SU-DHL-6 (cell line): ENCODE results near the gene C19orf44.

ENCODE experiments used
- EZH2phosphoT487 ChIP-seq: fragments of 200-600 bp; sonication (generic), shearing (Covaris generic); conservative IDR thresholded peaks from 2 replicates; pipeline ENCODE4 v1.6.1; 2018; ENCODE audit warnings: mild to moderate bottlenecking, antibody characterized with exemption, low read length, moderate library complexity, mixed read lengths
- TF ChIP-seq, protein P1 (sequence below): fragments of 200-600 bp; sonication (generic); IDR thresholded peaks from one replicate; pipeline ENCODE4 v1.5.1; 2017; ENCODE audit warnings: antibody characterized with exemption, mild to moderate bottlenecking, low read length, moderate library complexity; ENCODE audit not compliant: insufficient read depth, poor library complexity, severe bottlenecking

DNA sequence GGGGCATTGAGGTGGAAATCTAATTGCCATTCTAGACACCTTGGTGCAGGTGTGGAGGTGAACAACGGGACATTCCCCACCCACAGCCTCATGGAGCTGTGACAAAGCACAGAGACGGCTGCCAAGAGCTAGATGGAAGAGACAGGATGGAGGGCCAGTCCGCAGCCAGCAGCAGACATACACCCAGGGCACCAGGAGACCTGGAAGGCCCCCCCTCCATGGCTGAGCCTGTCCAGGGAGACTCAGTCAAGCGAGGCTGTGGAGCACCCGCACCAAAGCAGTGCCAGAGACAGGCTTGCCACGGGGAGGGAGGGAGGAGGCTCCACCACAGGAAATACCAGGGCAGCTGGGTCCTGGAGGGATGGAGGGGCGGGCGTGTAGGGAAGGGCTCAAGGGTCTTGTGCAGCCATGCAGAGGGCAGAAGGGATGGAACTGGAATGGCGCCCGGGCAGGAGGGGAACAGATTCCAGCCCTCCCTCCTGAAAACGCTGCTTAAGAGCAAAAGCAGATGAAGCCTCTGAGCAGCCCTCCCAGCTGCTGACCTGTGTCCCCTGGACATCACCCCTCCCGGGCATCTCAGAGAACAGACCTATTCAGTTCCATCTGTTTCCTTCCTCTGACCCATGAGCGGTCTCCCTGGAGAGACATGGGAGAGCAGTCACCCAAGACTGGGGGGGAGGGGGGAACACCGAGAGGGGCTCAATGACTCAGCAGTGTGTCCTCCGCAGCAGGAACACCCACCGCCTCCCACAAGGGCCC is 38.8 kb upstream of the C19orf44 start:
- no peak for TF ChIP-seq EZH2phosphoT487
- TF ChIP-seq, protein P1, sequence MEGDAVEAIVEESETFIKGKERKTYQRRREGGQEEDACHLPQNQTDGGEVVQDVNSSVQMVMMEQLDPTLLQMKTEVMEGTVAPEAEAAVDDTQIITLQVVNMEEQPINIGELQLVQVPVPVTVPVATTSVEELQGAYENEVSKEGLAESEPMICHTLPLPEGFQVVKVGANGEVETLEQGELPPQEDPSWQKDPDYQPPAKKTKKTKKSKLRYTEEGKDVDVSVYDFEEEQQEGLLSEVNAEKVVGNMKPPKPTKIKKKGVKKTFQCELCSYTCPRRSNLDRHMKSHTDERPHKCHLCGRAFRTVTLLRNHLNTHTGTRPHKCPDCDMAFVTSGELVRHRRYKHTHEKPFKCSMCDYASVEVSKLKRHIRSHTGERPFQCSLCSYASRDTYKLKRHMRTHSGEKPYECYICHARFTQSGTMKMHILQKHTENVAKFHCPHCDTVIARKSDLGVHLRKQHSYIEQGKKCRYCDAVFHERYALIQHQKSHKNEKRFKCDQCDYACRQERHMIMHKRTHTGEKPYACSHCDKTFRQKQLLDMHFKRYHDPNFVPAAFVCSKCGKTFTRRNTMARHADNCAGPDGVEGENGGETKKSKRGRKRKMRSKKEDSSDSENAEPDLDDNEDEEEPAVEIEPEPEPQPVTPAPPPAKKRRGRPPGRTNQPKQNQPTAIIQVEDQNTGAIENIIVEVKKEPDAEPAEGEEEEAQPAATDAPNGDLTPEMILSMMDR = no peak
